NCI-H2029 (cell line): ENCODE results near the gene TTLL5.

Experiments used
- DNase-seq: peaks from one replicate; lab custom pipeline; 2025; lab: John Stamatoyannopoulos, UW

Gene TTLL5

DNA sequence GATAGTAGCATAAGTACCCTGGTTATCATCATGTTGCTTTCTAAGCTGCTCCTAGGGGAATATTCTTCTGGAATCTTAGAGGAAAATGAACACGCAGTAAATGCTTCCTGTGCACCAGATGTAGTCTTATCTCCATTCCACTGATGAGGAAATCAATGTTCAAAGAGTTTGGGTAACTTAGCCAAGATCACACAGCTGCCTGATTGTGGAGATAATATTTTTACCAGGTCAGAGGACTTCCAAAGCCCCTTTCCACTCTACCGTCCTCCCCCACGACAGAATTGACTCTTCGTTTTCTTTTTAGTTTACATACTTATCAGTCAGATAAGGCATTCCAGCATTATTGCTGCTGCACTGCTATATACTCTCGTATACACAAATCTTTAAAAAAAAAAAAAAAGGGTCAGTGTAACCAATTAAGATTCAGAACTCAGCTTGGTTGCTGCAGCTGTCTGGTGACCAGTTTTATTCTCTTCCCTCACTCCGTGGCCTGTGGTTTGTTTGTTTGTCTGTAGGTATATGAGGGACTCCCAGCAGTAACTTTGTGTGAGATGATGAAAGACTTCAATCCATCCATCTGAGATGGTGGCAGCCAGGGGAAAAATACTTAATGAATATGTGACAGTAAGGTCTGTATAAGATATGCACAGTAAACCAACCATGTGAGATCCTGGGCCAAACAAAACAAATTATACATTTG lies 210.3 kb downstream of the TTLL5 start:
- no peak for DNase-seq

DNA sequence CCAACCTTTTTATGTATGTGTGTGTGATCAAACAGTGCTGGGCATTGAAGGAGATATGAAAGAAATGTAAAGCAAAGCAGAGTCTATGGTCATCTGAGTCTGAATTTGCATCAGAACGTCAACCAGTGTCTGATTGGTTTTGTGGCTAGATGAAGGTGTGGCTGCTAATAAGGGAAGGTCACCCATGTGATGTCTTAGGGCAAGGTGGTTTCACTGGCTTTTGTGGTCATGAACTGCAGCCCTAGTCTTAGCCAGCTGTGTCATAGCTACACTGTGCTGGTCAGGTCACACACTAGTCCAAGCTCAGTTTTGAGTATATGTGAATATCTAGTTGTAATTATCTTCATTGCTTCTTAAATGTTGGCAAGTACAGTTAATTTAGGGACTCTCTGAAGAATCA lies 214.9 kb downstream of the TTLL5 start:
- DNase-seq, result no peak

DNA sequence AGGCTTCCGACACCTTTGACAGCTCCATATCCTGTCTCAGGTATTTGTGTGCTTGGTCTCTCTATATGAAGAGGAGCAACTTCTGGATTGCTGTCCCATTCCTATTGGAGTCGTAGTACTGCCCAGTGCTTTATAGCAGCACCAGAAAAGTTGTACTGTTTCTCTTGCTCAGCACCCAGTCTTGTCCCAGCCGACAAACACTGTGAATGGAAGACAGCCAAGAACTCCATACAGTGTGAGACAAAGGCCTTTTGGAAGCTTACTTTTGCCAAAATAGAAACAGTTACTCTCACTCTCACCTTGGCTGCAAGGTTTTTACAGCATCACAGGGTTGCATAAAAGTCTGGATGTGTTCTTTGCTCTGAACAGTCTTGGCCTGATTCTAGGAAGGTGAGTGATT lies 215.5 kb downstream of the TTLL5 start:
- DNase-seq, result no peak

- DNase-seq, result no peak
Measured at GRCh38 chr14:75877292-75877691, 216.2 kb downstream of the TTLL5 start.

DNA sequence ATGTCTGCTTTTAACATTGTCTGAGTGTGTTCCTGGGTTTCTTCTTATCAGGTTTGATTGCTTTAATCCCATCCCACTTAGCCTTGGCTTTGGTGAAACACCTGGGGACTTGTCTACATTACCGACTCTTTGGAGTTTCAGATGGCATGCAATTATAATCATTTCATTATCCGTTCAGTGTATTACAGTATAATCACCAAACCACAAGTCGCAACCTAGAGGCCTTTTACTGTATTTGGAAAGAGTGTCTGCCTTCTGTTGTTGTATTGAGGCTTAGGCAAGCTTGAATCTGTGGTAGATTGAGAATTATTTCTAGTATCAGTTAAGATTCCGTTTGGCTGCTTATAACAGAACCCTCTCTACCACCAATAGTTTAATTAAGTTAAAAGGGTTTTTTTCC lies 216.8 kb downstream of the TTLL5 start:
- no peak for DNase-seq

- DNase-seq, result no peak
Measured at GRCh38 chr14:75879031-75879430, 218.0 kb downstream of the TTLL5 start.

GRCh38 chr14:75880512-75880911 lies 219.5 kb downstream of the TTLL5 start:
- no peak for DNase-seq

- DNase-seq, result no peak
Measured at GRCh38 chr14:75881994-75882393, 220.9 kb downstream of the TTLL5 start.

DNA sequence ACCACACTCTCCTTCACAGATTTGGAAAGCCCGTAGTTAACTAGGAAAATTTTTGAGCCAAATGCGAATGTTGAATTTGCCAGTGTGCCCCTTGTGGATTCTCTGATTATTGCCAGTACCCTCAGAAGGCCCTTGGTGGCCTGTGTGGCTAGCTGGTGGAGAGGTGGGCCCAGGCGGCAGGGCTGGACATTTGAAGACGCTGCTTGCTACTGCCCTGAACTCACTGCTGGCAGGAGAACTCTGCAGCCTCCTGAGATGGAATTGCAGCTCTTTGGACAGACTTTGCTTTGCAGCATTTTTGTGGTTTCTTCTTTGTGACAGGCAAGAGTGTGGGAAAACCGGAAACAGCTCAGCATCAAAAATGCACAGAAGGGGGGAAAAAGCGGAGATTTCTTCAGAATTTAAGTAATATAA lies 223.2 kb downstream of the TTLL5 start:
- DNase-seq, result no peak

DNA sequence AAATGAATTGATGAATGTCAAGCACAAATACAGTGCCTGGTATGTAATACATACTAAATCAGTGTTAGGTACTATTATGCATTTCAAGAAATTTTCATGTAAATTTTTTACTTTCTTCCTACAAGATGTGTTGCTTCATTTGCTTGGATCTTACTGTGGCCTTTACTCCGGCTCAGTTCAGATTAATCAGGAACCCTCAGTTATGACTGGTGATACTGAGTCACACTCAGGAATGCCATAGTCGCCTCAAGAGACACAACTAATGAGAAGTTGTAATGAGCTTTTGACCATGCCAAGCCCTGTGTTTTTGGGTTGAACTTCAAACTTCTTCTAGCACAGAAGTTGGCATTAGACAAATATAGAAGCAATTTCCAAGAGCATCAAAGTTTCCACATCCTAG lies 224.8 kb downstream of the TTLL5 start:
- DNase-seq, result no peak

DNA sequence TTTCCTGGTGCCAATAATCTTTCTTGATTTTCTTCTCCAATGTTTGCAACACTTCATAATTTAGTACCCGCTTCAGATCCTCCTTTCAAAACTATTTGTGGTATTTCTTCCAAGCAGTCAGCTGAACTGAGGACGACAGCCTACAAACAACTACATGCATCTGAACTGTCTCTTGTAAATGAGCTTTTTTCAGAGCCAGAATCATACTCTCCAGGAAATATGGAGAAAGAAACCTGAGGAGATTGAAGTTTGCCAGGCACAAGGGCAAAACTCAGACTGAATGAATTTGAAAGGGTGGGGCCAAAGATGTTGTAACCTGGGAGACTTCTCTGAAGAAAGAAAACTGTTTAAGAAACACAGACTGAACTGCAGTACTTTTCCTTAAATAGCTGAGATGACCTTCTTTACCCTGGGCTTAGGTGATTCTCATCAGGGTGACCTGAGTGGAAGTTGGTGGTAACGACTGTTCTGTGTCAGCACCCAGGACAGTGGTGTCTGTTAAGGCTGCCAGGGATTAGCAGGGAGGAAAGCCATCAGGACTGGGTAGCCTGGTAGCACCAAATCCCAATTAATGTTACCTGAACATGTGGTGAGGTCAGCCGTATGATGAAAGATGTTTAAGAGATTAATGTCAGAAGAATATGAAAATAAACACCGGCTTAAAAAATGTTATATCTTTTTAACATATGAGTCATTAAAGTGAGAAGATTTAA lies 225.7 kb downstream of the TTLL5 start:
- no peak for DNase-seq

- DNase-seq, result no peak
Measured at GRCh38 chr14:75888945-75889344, 227.9 kb downstream of the TTLL5 start.

- no peak for DNase-seq
Measured at GRCh38 chr14:75896341-75896740, 235.3 kb downstream of the TTLL5 start.

- DNase-seq, result no peak
Measured at GRCh38 chr14:75904311-75904710, 243.3 kb downstream of the TTLL5 start.

DNA sequence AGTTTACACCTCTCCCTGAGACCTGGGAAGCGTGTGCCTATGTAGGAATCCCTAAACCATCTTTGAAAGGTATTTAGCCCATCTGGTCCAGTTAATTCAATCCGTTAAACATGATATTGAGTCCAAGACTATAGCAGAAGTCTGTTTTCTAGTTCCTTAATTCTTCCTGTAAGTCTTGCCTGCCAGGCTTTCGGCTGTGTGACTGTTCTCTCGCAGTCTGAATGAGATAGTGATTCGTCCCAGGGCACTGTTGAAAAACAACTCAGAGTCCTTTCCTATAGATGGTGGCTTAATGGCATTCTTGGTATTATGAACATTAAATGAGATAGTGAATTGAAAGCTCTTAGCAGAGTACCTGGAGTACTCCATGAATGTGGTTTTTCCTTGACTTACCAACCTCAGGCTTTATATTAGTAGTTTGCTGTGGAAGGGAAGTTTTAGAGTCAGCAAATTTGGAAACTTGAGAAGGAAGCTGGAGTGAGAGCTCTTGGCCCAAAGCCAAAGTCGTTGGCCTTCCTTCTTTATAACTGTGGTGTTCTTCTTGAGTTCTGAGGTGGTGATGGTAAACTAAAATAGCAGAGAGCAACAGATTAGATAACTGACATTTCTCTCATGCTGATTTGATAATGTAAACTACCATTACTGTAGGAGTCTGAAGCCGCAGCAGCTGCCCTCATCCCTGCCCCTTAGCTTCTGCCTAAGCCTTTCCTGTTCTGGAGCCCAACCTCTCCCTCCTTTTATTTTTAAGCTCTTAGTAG lies 244.3 kb downstream of the TTLL5 start:
- DNase-seq, result no peak

DNA sequence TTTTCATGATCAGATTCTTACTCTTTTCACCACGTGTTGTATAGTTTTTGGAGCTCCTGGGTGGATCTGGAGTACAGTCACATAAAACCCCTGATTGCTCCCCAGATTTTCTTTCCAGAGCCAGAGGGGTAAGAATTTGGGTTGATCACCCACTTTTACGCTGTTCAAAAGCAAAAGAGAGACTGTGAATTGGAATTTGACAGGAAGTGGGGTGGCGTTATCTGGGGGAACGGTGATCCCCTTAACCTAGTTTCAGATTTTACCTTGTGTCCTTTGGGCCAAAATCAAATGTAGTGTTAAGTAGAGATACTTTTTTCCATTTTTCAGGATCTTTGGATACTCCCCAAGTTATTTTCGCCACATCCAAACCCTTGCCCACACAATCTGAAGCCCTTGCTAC lies 245.2 kb downstream of the TTLL5 start:
- no peak for DNase-seq

DNA sequence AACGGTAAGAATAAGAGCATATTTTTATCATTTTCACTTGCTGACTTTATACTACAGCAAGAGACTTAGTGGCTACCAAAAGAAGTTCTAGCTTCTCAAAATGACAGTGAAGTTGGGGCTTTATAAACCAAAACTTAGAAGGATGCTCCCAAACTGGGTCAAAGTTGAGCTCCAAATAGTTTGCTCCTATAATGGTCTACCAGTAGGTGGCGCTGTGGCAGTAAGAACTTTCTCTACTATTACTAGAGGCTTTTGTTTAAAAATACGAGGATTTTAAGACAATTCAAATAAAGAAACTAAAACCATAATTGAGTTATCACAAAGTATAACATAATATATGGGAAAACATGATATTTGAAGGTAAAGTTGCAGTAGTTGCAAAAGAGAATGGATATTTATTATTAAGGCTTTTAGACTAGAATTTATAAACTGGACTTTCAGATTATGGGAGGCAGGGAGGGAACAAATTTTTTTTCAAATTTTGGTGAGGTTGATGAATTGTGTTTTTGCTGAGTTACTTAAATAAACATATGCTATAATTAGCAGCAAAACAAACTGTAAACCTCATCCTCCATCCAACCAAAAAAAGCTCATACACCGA lies 245.7 kb downstream of the TTLL5 start:
- peak; percentile 7 for DNase-seq

DNA sequence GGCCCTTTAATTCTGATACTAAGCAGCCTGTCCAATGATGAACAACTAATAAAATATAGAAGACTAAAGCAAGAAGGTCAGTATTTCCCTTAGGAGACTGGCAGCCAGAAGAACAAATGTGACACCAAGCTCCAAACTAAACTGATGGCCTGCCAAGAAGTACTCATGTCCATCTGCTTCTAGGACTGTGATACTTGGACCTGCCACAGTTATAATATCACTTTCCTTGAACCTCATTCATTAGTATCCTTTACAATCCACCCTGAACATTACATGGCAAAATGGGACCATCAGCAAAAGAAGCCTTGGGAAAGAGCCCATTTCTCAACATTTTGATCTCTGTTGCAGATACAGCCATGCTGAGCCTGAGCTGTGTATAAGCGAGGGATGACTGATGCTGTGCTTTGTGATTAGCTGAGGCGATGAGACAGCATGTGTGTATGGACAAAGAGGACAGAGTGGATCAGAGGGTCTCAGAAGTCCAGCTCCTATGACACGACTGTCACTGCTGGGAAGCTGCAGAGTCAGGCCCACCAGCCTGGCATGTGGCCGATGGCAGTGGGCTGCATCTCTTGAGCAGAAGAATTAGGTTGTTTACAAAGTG lies 246.8 kb downstream of the TTLL5 start:
- no peak for DNase-seq

DNA sequence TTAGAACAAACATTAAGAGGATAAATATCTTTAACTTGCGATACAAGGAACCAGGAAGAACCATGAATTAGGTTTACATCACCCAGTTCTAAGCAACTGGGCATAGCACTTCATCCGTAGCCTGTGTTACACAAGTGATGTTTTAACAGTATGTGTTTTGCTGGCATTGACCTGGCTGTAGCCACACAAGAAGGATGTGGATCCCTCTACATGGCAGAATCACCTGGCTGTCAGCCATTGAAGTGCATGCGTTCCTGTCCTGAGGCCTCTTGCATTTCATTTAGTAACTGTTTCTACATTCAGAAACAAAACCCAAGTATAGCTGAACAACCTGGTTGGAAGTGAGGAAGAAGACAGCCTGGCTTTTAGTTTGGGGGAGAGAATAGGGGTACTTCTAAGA lies 248.6 kb downstream of the TTLL5 start:
- DNase-seq, result no peak

- no peak for DNase-seq
Measured at GRCh38 chr14:75910048-75910447, 249.0 kb downstream of the TTLL5 start.

DNA sequence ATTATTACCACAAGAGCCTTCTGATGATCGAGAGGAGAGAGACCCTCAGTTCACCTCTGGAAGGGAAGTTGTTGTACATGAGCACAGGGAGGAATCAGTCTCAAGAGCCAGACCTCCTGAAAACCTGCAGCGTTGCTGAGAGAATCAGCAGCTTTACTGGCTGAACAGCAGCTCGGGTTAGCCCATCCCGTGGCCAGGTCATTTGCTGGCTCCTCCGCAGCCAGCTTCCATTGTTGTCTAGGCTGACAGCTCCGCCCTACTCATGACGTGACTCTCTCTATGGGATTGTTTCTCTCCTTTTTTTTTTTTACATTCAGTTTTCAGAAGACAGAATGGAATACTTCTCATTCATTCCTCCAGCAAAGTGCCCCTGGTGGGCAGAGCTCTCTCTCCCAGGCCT lies 250.8 kb downstream of the TTLL5 start:
- no peak for DNase-seq

DNA sequence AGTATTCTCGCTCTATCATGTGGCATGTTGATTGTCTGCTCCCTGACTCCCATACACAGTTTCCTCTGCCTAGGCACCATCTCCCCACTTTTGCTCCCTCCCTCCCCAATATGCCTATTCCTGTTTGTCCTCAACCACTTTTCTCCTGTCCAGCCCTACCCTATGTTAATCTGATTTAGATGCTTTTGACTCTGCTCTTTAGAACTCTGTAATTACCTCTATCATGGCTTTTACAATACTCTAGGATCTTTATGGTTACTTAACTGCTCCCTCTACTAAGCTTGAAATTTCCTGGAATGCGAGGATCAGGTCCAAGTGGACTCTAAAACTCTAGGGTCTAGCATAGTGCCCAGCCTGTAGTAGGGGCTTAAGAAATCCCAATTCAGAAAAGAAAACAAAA lies 252.1 kb downstream of the TTLL5 start:
- DNase-seq, result no peak
